ENCODE results near the gene STX18.

Gene STX18

DNA sequence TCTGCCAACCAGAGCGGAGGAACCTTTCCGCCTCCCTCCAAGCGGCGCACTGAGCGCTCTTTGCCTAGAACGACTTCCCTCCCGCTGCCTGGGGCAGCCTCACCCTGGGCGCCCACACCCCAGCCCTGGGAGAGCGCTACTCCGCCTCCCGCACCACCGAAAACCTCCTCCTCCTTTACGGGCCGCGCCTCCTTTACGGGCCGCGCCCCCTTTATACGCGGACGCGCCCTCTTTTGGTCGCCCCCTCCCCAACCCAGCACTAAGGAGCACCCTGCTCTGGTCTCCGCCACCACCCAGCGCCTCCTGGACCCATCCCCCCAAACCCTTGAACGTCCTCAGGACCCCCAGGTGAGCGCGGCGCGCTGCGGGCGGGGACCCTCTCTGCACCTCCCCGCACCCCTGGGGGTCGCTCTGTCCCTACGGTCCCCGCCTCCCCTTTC lies 155.5 kb downstream of the STX18 start:
- no peak for DNase-seq (ENCODE audit: low spot score)

DNA sequence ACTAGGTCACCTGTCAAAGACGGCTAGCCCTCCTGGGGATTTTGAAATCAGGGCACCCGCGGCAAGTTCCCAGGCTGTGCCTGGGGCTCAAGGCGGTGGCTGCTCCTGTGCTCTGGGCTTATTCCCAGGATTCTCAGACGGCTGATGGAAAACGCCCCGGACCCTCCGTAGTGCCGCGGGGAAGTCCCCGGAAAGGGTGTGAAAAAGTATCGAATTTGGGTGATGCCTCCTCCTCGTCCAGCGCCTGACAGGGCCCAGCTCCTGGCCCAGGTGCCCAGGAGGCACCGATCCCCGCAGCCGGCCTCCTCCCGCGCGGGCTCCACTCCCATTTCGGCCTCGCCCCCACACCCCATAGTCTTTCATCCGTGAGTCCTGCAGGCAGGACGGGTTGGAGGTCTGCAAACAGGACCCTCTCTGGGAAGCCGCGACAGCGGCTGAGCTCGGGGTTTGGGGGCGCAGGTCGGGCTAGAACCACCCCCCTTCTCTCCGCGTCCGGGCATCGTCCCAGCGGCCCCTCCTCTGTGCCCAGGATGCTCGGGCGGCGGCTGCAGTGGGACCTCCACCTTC lies 156.0 kb downstream of the STX18 start:
- TF ChIP-seq, protein P1, sequence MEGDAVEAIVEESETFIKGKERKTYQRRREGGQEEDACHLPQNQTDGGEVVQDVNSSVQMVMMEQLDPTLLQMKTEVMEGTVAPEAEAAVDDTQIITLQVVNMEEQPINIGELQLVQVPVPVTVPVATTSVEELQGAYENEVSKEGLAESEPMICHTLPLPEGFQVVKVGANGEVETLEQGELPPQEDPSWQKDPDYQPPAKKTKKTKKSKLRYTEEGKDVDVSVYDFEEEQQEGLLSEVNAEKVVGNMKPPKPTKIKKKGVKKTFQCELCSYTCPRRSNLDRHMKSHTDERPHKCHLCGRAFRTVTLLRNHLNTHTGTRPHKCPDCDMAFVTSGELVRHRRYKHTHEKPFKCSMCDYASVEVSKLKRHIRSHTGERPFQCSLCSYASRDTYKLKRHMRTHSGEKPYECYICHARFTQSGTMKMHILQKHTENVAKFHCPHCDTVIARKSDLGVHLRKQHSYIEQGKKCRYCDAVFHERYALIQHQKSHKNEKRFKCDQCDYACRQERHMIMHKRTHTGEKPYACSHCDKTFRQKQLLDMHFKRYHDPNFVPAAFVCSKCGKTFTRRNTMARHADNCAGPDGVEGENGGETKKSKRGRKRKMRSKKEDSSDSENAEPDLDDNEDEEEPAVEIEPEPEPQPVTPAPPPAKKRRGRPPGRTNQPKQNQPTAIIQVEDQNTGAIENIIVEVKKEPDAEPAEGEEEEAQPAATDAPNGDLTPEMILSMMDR (IDR thresholded peaks at IDR 0.05; ENCODE audit: extremely low read depth, missing control alignments) = no peak
- no peak for DNase-seq (ENCODE audit: low spot score)

More for the DNA sequence above, 155.5 kb downstream of the STX18 start:
- TF ChIP-seq, protein P1 (IDR thresholded peaks at IDR 0.05; ENCODE audit: extremely low read depth, missing control alignments) = no peak

DNA sequence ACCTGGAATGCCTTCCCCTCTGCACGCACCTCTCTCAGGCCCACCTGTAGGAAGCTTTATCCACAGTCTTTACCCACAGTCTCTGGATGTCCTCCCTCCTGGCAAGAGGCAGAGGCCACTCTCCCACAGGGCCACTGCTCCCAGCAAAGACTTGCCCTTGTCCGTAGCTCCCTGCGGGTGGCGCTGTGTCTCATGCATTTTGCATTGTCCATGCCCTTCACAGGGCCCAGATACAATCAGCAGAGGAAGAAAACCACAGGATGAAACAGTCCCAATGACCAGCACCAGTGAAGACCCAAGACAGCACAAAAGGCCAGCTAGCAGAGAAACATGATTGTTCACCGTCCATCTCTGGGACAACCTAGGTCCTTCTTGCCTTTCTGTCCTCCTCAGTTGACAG lies 157.0 kb downstream of the STX18 start:
- TF ChIP-seq, protein P1 (IDR thresholded peaks at IDR 0.05; ENCODE audit: extremely low read depth, missing control alignments) = no peak
- no peak for DNase-seq (ENCODE audit: low spot score)

DNA sequence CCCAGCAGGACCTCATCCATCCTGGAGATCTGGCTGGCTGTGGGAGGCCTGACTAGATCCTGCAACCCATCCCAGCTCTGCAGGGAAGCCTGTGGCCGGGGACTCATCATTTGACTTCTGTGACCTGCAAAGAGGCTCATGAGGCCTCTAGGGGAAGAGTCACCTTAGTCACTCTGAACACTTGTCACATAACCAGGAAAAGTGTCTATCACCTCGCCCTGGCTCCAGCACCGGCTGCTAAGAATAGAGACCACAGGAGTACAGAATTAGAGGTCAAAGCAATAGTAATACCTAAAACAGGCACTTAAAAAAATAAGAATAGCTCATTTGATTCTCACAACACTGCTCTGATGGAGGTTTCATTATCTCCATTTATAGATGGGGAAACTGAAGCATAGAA lies 158.8 kb downstream of the STX18 start:
- no peak for DNase-seq (ENCODE audit: low spot score)
- TF ChIP-seq, protein P1 (IDR thresholded peaks at IDR 0.05; ENCODE audit: extremely low read depth, missing control alignments) = no peak

DNA sequence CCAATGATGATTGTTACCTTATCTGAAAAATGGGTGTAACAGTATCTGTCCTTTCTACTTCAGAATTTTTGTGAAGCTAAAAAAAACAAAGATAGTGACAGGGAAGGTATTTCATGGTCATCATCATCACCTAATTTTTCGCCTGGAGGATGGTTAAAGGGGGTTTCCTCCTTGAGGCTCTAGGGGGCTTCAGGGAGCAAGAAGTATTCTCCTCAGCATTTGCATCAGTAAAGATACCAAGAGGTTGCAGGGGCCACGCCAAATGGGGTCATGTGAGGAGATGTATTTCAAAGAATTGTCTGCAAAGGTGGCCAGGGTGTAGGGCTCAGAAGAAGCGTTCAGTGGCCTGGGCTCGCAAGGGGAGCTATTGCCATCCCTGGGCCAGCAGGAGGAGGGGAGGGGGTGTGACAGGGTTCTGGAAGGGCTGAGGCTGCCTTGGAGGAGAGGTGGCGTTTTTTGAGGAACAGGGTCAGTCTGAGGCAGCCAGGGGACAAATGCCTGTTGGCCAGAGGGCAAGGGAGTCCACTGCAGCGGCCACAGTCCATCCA lies 162.2 kb downstream of the STX18 start:
- TF ChIP-seq, protein P1 (IDR thresholded peaks at IDR 0.05; ENCODE audit: extremely low read depth, missing control alignments) = no peak
- DNase-seq (ENCODE audit: low spot score) = no peak

DNA sequence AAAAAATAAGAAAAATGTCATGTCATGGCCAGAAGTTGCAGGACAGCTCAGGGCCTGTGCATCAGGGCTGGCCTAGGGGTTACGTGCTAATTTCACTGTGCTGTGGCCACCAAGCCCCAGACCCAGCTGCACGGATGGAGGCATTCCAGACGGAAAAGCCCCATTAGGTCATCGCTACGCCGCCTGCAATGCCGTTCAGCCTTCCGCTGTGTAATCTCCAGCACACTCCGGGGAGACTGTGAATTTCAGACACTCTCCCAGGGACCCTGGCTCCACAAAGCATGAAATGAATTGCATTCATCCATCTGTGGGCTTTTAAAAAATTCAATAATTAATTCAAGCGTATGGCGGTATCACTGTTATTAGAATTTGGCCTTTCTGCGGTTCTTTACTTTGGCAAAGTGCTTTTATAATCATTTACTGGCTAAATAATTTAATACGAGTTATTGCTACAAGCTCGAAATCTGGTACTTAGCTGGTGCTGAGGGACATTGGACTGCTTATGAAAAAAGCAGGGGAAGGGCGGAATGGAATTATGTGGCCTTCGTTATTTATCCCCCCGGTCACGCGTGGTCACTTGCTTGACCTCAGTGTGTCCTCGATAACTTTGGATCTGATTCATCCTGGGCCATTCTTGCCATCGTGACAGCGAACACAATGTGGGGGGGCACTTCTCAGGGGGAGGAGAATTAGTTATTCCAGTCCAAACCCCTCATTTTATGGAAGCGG lies 164.0 kb downstream of the STX18 start:
- DNase-seq (ENCODE audit: low spot score) = no peak
- TF ChIP-seq, protein P1 (IDR thresholded peaks at IDR 0.05; ENCODE audit: extremely low read depth, missing control alignments) = no peak

DNA sequence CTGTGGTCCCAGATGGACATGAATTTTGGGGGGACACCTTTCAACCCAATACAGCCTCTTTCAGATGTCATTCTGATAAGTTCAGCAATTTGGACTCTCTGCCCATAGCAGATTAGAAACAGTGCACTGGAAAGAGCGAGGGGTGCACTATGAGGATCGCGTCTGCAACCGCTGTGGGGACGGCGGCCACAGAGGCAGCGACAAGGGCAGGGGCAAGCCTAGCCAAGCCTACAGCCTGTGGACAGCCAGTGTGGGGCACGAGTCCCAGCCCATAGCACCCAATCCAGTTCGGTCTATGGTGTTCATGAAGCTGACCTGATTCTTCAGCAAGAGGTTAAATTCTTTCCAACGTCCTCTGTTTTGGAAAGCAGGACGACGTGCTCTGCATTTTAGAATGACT lies 164.7 kb downstream of the STX18 start:
- TF ChIP-seq, protein P1 (IDR thresholded peaks at IDR 0.05; ENCODE audit: extremely low read depth, missing control alignments) = no peak
- DNase-seq (ENCODE audit: low spot score) = no peak
